Epithelial cell of proximal tubule (primary cell): ENCODE results near the gene PLEKHG3. TPM values are rescaled to one million over a fixed set of nuclear protein-coding genes. Genes with fewer than 3 reads are reported as not detected.

Source experiments
- DNase-seq: peaks from one replicate; pipeline ENCODE4 v3.0.0-alpha.2; 2011; ENCODE audit warnings: low read depth
- H3K4me3 ChIP-seq: 2 replicates; pipeline ENCODE4 v1.5.1; 2011; ENCODE audit warnings: low read depth, mild to moderate bottlenecking, low read length
- CTCF ChIP-seq: conservative IDR thresholded peaks from 2 replicates; pipeline ENCODE4 v1.5.1; 2012; ENCODE audit warnings: low read depth, mild to moderate bottlenecking, low read length
- total RNA-seq: library from RNA; depleted of rRNA; stranded (reverse); fragments of >200 nt; gene quantifications from 2 replicates; pipeline ENCODE4 v1.2.3, GENCODE V29; 2015

PLEKHG3 gene
- total RNA-seq, 1 donor from 2014 or later, result 48.1 TPM

GRCh38 chr14:64730061-64730440, 25.8 kb downstream of the PLEKHG3 start:
- no peak for DNase-seq
- no peak for TF ChIP-seq CTCF
- H3K4me3 ChIP-seq, result no peak overlapping the region

GRCh38 chr14:64730681-64731080, 26.5 kb downstream of the PLEKHG3 start:
- no peak for DNase-seq
- H3K4me3 ChIP-seq, result no peak overlapping the region
- TF ChIP-seq CTCF, result no peak

GRCh38 chr14:64731141-64731581, 26.9 kb downstream of the PLEKHG3 start:
- DNase-seq, result no peak
- H3K4me3 ChIP-seq, result no peak overlapping the region
- no peak for TF ChIP-seq CTCF

GRCh38 chr14:64732066-64732465, 27.8 kb downstream of the PLEKHG3 start:
- no peak overlapping the region for H3K4me3 ChIP-seq
- no peak for DNase-seq
- TF ChIP-seq CTCF, result no peak

- TF ChIP-seq CTCF, result no peak
- no peak overlapping the region for H3K4me3 ChIP-seq
- DNase-seq, result no peak
Measured at GRCh38 chr14:64732536-64733120, 28.4 kb downstream of the PLEKHG3 start.

- H3K4me3 ChIP-seq, result no peak overlapping the region
- DNase-seq, result no peak
- TF ChIP-seq CTCF, result no peak
Measured at GRCh38 chr14:64733321-64733720, 29.1 kb downstream of the PLEKHG3 start.

GRCh38 chr14:64733899-64734298, 29.7 kb downstream of the PLEKHG3 start:
- DNase-seq, result no peak
- no peak overlapping the region for H3K4me3 ChIP-seq
- TF ChIP-seq CTCF, result no peak
